Stimulated activated CD4-positive, alpha-beta T cell treated with anti-CD3 and anti-CD28 coated beads, Interleukin-2, amount 100 ng/mL, for 4 hours (primary cell): ENCODE data around the gene CCDC124.
"Not testable (repeated sequence)": the region's sequence is repeated elsewhere in the genome, so short reads cannot be mapped to it uniquely, and the experiment has no call there.

ENCODE experiments used
- DNase-seq: peaks from one replicate; pipeline ENCODE4 v3.0.0-alpha.2; 2020; ENCODE audit warnings: low read depth

CCDC124 gene

GRCh38 chr19:17986569-17986968, 53.8 kb downstream of the CCDC124 start:
- not testable (repeated sequence) for DNase-seq

- DNase-seq: no peak
Observed at GRCh38 chr19:17988161-17988560, 55.3 kb downstream of the CCDC124 start.

- no peak for DNase-seq
Observed at GRCh38 chr19:17989425-17990094, 56.7 kb downstream of the CCDC124 start.

GRCh38 chr19:17993076-17993813, 60.4 kb downstream of the CCDC124 start:
- DNase-seq: no peak
